ENCODE data around the gene SDC4. TPM values are rescaled to one million over a fixed set of nuclear protein-coding genes. Genes with fewer than 3 reads are reported as not detected.

SDC4 gene
- total and polyA plus RNA-seq, 2 experiments from 2014 or later, result 28.5 to 39.9 TPM

DNA sequence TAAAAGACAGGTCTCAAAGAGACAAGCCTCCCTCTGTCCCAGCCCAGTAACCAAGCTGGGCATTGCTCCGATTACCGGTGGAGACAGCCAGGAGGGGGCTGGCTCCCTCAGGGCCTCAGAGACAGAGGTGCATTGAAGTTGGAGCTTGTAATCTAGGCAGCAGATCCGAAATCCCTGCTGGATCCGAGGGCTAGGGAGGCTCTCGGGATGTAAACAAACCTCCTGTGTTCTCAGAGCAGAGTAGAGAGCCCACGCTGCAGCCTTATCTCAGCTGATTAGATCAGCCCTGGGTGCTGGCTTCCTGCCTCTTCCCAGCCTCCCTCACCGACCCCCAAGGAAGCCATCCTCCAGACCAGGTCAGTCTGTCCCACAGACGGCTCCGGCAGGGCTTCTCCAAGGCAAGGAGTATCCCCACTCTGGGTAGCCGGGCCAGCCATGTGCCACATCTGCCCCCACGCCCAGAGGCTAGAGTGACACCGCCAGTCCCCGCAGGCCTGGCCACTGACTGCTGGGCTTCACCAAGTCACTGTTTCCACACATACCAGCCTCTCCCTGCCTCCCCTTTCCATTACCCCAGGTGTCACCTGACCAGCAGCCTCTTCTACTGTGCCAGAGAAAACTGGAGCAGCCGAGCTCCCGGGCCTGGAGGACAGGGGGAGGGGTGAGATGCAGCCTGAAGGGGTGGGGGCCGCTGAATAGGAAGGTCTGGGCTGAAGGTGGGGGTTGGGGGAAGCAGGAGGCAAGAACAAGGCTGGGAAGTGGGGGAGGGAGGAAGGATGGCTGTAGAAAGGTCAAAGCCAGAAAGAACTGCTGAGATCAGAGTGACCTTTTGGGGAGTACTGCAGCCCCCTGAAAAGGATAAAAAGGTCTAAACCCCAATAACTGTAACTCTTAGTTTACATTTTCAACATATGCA lies 6.0 kb downstream of the SDC4 start:
- 0 out of 2 replicates have a peak, but pooled peaks cover 8% of the 10 kb centered on the region for H3F3A ChIP-seq (replicated peaks; ENCODE audit: low read depth)
- Mint-ChIP-seq H3K4me1 (peaks cover 100% of the 10 kb centered on the region), H3K9me3 (no peaks in the 10 kb centered on the region), H3K27ac (peak overlapping the region; percentile 96), H3K36me3 (ENCODE audit: low read depth) (peaks cover 18% of the 10 kb centered on the region), H3K27me3 (ENCODE audit: insufficient read depth, low read depth, poor library complexity) (peaks cover 17% of the 10 kb centered on the region), H3K4me3 (peak overlapping the region; percentile 71)
- no peaks in the 10 kb centered on the region for H3K9me2 ChIP-seq (ENCODE audit: insufficient read depth)
- peak overlapping the region; percentile 46 for H3K4me3 ChIP-seq
- TF ChIP-seq ZNF331 (CRISPR knock-in tag; IDR thresholded peaks at IDR 0.05; ENCODE audit: low read depth) (no peak), STAT1 (IDR thresholded peaks at IDR 0.05; ENCODE audit: unreplicated experiment) (no peak), EZH2phosphoT487 (IDR thresholded peaks at IDR 0.05; ENCODE audit: unreplicated experiment) (no peak), ETS1 (IDR thresholded peaks at IDR 0.05) (no peak), ZNF462 (CRISPR knock-in tag; IDR thresholded peaks at IDR 0.05) (no peak), ZNF114 (CRISPR knock-in tag; IDR thresholded peaks at IDR 0.05) (no peak), CREB1 (CRISPR knock-in tag; IDR thresholded peaks at IDR 0.05; ENCODE audit: low read depth) (peak; percentile 37; the same call in 1 of the 2 replicates), POLR2AphosphoS5 (IDR thresholded peaks at IDR 0.05; ENCODE audit: low read depth) (peak; percentile 35)
- TF ChIP-seq, protein P1, sequence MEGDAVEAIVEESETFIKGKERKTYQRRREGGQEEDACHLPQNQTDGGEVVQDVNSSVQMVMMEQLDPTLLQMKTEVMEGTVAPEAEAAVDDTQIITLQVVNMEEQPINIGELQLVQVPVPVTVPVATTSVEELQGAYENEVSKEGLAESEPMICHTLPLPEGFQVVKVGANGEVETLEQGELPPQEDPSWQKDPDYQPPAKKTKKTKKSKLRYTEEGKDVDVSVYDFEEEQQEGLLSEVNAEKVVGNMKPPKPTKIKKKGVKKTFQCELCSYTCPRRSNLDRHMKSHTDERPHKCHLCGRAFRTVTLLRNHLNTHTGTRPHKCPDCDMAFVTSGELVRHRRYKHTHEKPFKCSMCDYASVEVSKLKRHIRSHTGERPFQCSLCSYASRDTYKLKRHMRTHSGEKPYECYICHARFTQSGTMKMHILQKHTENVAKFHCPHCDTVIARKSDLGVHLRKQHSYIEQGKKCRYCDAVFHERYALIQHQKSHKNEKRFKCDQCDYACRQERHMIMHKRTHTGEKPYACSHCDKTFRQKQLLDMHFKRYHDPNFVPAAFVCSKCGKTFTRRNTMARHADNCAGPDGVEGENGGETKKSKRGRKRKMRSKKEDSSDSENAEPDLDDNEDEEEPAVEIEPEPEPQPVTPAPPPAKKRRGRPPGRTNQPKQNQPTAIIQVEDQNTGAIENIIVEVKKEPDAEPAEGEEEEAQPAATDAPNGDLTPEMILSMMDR (conservative IDR thresholded peaks at IDR 0.05; ENCODE audit: low read depth in 2 of 2), result no peak
- TF ChIP-seq, protein P2, sequence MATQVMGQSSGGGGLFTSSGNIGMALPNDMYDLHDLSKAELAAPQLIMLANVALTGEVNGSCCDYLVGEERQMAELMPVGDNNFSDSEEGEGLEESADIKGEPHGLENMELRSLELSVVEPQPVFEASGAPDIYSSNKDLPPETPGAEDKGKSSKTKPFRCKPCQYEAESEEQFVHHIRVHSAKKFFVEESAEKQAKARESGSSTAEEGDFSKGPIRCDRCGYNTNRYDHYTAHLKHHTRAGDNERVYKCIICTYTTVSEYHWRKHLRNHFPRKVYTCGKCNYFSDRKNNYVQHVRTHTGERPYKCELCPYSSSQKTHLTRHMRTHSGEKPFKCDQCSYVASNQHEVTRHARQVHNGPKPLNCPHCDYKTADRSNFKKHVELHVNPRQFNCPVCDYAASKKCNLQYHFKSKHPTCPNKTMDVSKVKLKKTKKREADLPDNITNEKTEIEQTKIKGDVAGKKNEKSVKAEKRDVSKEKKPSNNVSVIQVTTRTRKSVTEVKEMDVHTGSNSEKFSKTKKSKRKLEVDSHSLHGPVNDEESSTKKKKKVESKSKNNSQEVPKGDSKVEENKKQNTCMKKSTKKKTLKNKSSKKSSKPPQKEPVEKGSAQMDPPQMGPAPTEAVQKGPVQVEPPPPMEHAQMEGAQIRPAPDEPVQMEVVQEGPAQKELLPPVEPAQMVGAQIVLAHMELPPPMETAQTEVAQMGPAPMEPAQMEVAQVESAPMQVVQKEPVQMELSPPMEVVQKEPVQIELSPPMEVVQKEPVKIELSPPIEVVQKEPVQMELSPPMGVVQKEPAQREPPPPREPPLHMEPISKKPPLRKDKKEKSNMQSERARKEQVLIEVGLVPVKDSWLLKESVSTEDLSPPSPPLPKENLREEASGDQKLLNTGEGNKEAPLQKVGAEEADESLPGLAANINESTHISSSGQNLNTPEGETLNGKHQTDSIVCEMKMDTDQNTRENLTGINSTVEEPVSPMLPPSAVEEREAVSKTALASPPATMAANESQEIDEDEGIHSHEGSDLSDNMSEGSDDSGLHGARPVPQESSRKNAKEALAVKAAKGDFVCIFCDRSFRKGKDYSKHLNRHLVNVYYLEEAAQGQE (IDR thresholded peaks at IDR 0.05; ENCODE audit: unreplicated experiment), result no peak
- H4K20me1 ChIP-seq (replicated peaks; ENCODE audit: insufficient read depth), result 0 out of 2 replicates have a peak, but pooled peaks cover 2% of the 10 kb centered on the region
- H3K27ac ChIP-seq (ENCODE audit: low read depth), result peak overlapping the region; percentile 96
- H3K27me3 ChIP-seq (ENCODE audit: insufficient read depth), result peaks cover 4% of the 10 kb centered on the region; the same call in 1 of the 2 replicates
- no peaks in the 10 kb centered on the region for H3K36me3 ChIP-seq (ENCODE audit: insufficient read depth)
- peaks cover 93% of the 10 kb centered on the region for H3K79me2 ChIP-seq (replicated peaks; ENCODE audit: insufficient read depth)
- peak overlapping the region; percentile 98 for H3K4me2 ChIP-seq
- peak; percentile 66 for ATAC-seq
- peaks cover 86% of the 10 kb centered on the region for H3K4me1 ChIP-seq (ENCODE audit: insufficient read depth)
- H2AFZ ChIP-seq, result peak overlapping the region; percentile 47; the same call in 1 of the 2 replicates
- DNase-seq (ENCODE audit: low spot score), result peak; percentile 87
